ENCODE data around the gene SFI1. TPM values are rescaled to one million over a fixed set of nuclear protein-coding genes. Genes with fewer than 3 reads are reported as not detected.

SFI1 gene
- total and polyA plus RNA-seq, 2 donors (not counting 1 experiment from before 2014, with no cell fraction given): 80.2 to 182 TPM

- Histone ChIP-seq H3K79me2 (ENCODE audit: control insufficient read depth, insufficient read depth, low read length) (no peaks in the 10 kb centered on the region), H3K9me3 (ENCODE audit: control extremely low read depth in 1 of 3, control insufficient read depth in 2 of 3, insufficient read depth in 1 of 3, low read length in 2 of 3) (no peaks in the 10 kb centered on the region), H2AFZ (ENCODE audit: insufficient read depth, low read depth, low read length, poor library complexity, severe bottlenecking) (no peak overlapping the region), H4K20me1 (ENCODE audit: control insufficient read depth, insufficient read depth, low read length, poor library complexity, severe bottlenecking) (no peaks in the 10 kb centered on the region), H3K36me3 (replicated peaks in 1 of 2; ENCODE audit: control extremely low read depth in 1 of 2, control insufficient read depth in 1 of 2, extremely low read depth in 1 of 2, insufficient read depth in 2 of 2, low read length in 1 of 2) (peaks cover 0 to 24% of the 10 kb centered on the region in 2 experiments), H3K9ac (ENCODE audit: low read length) (no peak overlapping the region), H3K4me1 (ENCODE audit: control insufficient read depth in 2 of 2, insufficient read depth in 2 of 2, low read length in 2 of 2) (no peaks in the 10 kb centered on the region), H3K4me3 (ENCODE audit: control extremely low read depth in 1 of 5, extremely low read depth in 1 of 5, insufficient read depth in 1 of 5, low read depth in 2 of 5, low read length in 4 of 5) (no peak overlapping the region), H3K27ac (ENCODE audit: low read length in 2 of 2) (no peak overlapping the region), H3K4me2 (replicated peaks; ENCODE audit: low read depth, low read length, poor library complexity, severe bottlenecking) (no peak overlapping the region), H3K27me3 (replicated peaks in 1 of 4; ENCODE audit: control extremely low read depth in 1 of 4, control insufficient read depth in 3 of 4, insufficient read depth in 4 of 4, low read length in 3 of 4) (no peaks in the 10 kb centered on the region)
- TF ChIP-seq CTCF (IDR thresholded peaks at IDR 0.05) (peak; percentile 66), EZH2 (IDR thresholded peaks at IDR 0.05; ENCODE audit: borderline replicate concordance, insufficient read depth, low read depth, low read length, poor library complexity, severe bottlenecking) (no peak)
- Mint-ChIP-seq H3K4me3 (no peak overlapping the region), H3K9me3 (ENCODE audit: insufficient read depth) (no peaks in the 10 kb centered on the region), H3K27me3 (no peaks in the 10 kb centered on the region), H3K4me1 (peaks cover 1% of the 10 kb centered on the region), H3K27ac (no peak overlapping the region)
- ChIA-PET POLR2A (no interaction called here), CTCF (interaction anchor here (0.9 to 4.6 kb wide), 9 partner anchors 9 to 386 kb away, joined by 3 to 46 read pairs (median 4); partner anchors contain the start of gene PISD)
- ATAC-seq (ENCODE audit: low read depth) (peak; percentile 68), DNase-seq (peak; percentile 51)
- 54% methylated on average over 3 of the region's 6 CpGs for WGBS (ENCODE audit: insufficient coverage)
- intact Hi-C loops (cut with micrococcal nuclease): loop anchor here (10.0 kb wide), 1 partner anchor 57 kb away; no protein-coding TSS in a partner anchor
These were observed 65.0 kb downstream of the SFI1 start for GRCh38 chr22:31561238-31561887.

- no peaks in the 10 kb centered on the region for H3K9me3 ChIP-seq (ENCODE audit: control extremely low read depth in 1 of 3, control insufficient read depth in 2 of 3, insufficient read depth in 1 of 3, low read length in 2 of 3)
- Mint-ChIP-seq H3K4me1 (no peaks in the 10 kb centered on the region), H3K27ac (no peak overlapping the region), H3K4me3 (no peak overlapping the region), H3K9me3 (ENCODE audit: insufficient read depth) (no peaks in the 10 kb centered on the region), H3K27me3 (no peaks in the 10 kb centered on the region)
- H3K27me3 ChIP-seq (replicated peaks in 1 of 4; ENCODE audit: control extremely low read depth in 1 of 4, control insufficient read depth in 3 of 4, insufficient read depth in 4 of 4, low read length in 3 of 4): no peaks in the 10 kb centered on the region
- no peak overlapping the region for H2AFZ ChIP-seq (ENCODE audit: insufficient read depth, low read depth, low read length, poor library complexity, severe bottlenecking)
- H4K20me1 ChIP-seq (ENCODE audit: control insufficient read depth, insufficient read depth, low read length, poor library complexity, severe bottlenecking): no peaks in the 10 kb centered on the region
- POLR2A ChIA-PET: no interaction called here
- CTCF ChIA-PET: interaction anchor here (0.9 to 4.6 kb wide), 8 partner anchors 9 to 385 kb away, joined by 3 to 46 read pairs (median 4); partner anchors contain the start of gene PISD
- H3K4me3 ChIP-seq (ENCODE audit: control extremely low read depth in 1 of 5, extremely low read depth in 1 of 5, insufficient read depth in 1 of 5, low read depth in 2 of 5, low read length in 4 of 5): no peak overlapping the region
- H3K9ac ChIP-seq (ENCODE audit: low read length): no peak overlapping the region
- H3K27ac ChIP-seq (ENCODE audit: low read length in 2 of 2): no peak overlapping the region
- H3K4me2 ChIP-seq (replicated peaks; ENCODE audit: low read depth, low read length, poor library complexity, severe bottlenecking): no peak overlapping the region
- no peak for DNase-seq
- H3K4me1 ChIP-seq (ENCODE audit: control insufficient read depth in 2 of 2, insufficient read depth in 2 of 2, low read length in 2 of 2): no peaks in the 10 kb centered on the region
- TF ChIP-seq CTCF (IDR thresholded peaks at IDR 0.05) (no peak), EZH2 (IDR thresholded peaks at IDR 0.05; ENCODE audit: borderline replicate concordance, insufficient read depth, low read depth, low read length, poor library complexity, severe bottlenecking) (no peak)
- WGBS (ENCODE audit: insufficient coverage): no CpG with 5 or more reads among the region's 2 CpGs
- no peak for ATAC-seq (ENCODE audit: low read depth)
- intact Hi-C loops (cut with micrococcal nuclease): loop anchor here (10.0 kb wide), 1 partner anchor 57 kb away; no protein-coding TSS in a partner anchor
- H3K79me2 ChIP-seq (ENCODE audit: control insufficient read depth, insufficient read depth, low read length): peaks cover 4% of the 10 kb centered on the region
- peaks cover 0 to 23% of the 10 kb centered on the region in 2 experiments for H3K36me3 ChIP-seq (replicated peaks in 1 of 2; ENCODE audit: control extremely low read depth in 1 of 2, control insufficient read depth in 1 of 2, extremely low read depth in 1 of 2, insufficient read depth in 2 of 2, low read length in 1 of 2)
These were observed 65.6 kb downstream of the SFI1 start for GRCh38 chr22:31561970-31562369.

All from B cell (primary cell).